Astrocyte (in vitro differentiated cells and primary cell): ENCODE measurements around the gene COA7. TPM values are rescaled to one million over a fixed set of nuclear protein-coding genes. Genes with fewer than 3 reads are reported as not detected.

Experiments used
- DNase-seq: peaks from one replicate; pipeline ENCODE4 v3.0.0-alpha.2; 2010; ENCODE audit warnings: low read depth
- FAIRE-seq: peaks from 2 replicates; lab custom pipeline; 2011; peaks lifted over from hg19 to GRCh38; lab: Jason Lieb, UNC
- H2AFZ ChIP-seq: 2 replicates; pipeline ENCODE4 v1.6.0; 2012; ENCODE audit warnings: low read depth, low read length, inconsistent platforms
- H3K27ac ChIP-seq: 2 replicates; pipeline ENCODE4 v1.5.1; 2011; ENCODE audit warnings: low read depth, low read length, inconsistent platforms
- H3K27me3 ChIP-seq: 2 replicates; pipeline ENCODE4 v1.6.0; 2011; ENCODE audit warnings: low read length, inconsistent platforms; ENCODE audit not compliant: insufficient read depth
- H3K36me3 ChIP-seq: 2 replicates; pipeline ENCODE4 v1.5.1; 2011; ENCODE audit warnings: low read length, inconsistent platforms; ENCODE audit not compliant: insufficient read depth
- H3K4me1 ChIP-seq: 2 replicates; pipeline ENCODE4 v1.5.1; 2011; ENCODE audit warnings: low read length, inconsistent platforms; ENCODE audit not compliant: insufficient read depth
- H3K4me2 ChIP-seq: 2 replicates; pipeline ENCODE4 v1.6.0; 2012; ENCODE audit warnings: low read length, inconsistent platforms
- H3K4me3 ChIP-seq: 2 replicates; pipeline ENCODE4 v1.5.1; 2011; ENCODE audit warnings: low read depth, mild to moderate bottlenecking, low read length, inconsistent platforms; ENCODE audit not compliant: insufficient read depth
- H3K79me2 ChIP-seq: 2 replicates; pipeline ENCODE4 v1.6.0; 2012; ENCODE audit warnings: mild to moderate bottlenecking, low read length, inconsistent platforms; ENCODE audit not compliant: insufficient read depth
- H3K9ac ChIP-seq: 2 replicates; pipeline ENCODE4 v1.6.0; 2012; ENCODE audit warnings: mild to moderate bottlenecking, low read length, inconsistent platforms
- H3K9me3 ChIP-seq: 2 replicates; pipeline ENCODE4 v1.5.1; 2012; ENCODE audit warnings: low read depth, mild to moderate bottlenecking, low read length, inconsistent platforms; ENCODE audit not compliant: insufficient read depth
- H4K20me1 ChIP-seq: 2 replicates; pipeline ENCODE4 v1.6.0; 2012; ENCODE audit warnings: low read length, inconsistent platforms; ENCODE audit not compliant: insufficient read depth
- H3K27ac Mint-ChIP-seq: one replicate; pipeline ENCODE4 v1.8.0; 2021; ENCODE audit warnings: mild to moderate bottlenecking, mixed read lengths; ENCODE audit not compliant: unreplicated experiment
- H3K27me3 Mint-ChIP-seq: one replicate; pipeline ENCODE4 v1.8.0; 2021; ENCODE audit warnings: low read depth, mixed read lengths; ENCODE audit not compliant: unreplicated experiment
- H3K36me3 Mint-ChIP-seq: one replicate; pipeline ENCODE4 v1.8.0; 2021; ENCODE audit warnings: low read depth, mixed read lengths; ENCODE audit not compliant: unreplicated experiment
- H3K4me1 Mint-ChIP-seq: one replicate; pipeline ENCODE4 v1.8.0; 2021; ENCODE audit warnings: low read depth, mixed read lengths; ENCODE audit not compliant: unreplicated experiment
- H3K4me3 Mint-ChIP-seq: one replicate; pipeline ENCODE4 v1.8.0; 2021; ENCODE audit warnings: mild to moderate bottlenecking, moderate library complexity, mixed read lengths; ENCODE audit not compliant: unreplicated experiment
- H3K9me3 Mint-ChIP-seq: one replicate; pipeline ENCODE4 v1.8.0; 2021; ENCODE audit warnings: mild to moderate bottlenecking, mixed read lengths; ENCODE audit not compliant: unreplicated experiment
- CTCF ChIP-seq: IDR thresholded peaks from 2 replicates; pipeline ENCODE4 v1.5.1; 2011; ENCODE audit warnings: low read depth, mild to moderate bottlenecking, inconsistent platforms, low read length, moderate library complexity; ENCODE audit not compliant: insufficient read depth
- EZH2 ChIP-seq: IDR thresholded peaks from 2 replicates; pipeline ENCODE4 v1.6.1; 2012; ENCODE audit warnings: mild to moderate bottlenecking, low read length, inconsistent platforms; ENCODE audit not compliant: insufficient read depth
- total RNA-seq: library from RNA; stranded (reverse); gene quantifications from 2 replicates; pipeline ENCODE4 v1.2.1, GENCODE V29; 2021

COA7 gene
- total RNA-seq, 1 donor from 2014 or later = 18.4 TPM

- H3K4me2 ChIP-seq = no peak overlapping the region
- Mint-ChIP-seq H3K27ac (peak overlapping the region; percentile 66), H3K4me1 (peaks cover 26% of the 10 kb centered on the region), H3K36me3 (no peaks in the 10 kb centered on the region), H3K27me3 (no peaks in the 10 kb centered on the region), H3K4me3 (no peak overlapping the region), H3K9me3 (no peaks in the 10 kb centered on the region)
- no peaks in the 10 kb centered on the region for H3K27me3 ChIP-seq
- DNase-seq = no peak
- no peak overlapping the region for H2AFZ ChIP-seq
- TF ChIP-seq EZH2 (no peak), CTCF (no peak)
- H3K4me3 ChIP-seq = no peak overlapping the region
- peaks cover 12% of the 10 kb centered on the region for H3K4me1 ChIP-seq
- H3K9ac ChIP-seq = no peak overlapping the region
- no peak overlapping the region for H3K27ac ChIP-seq
- no peaks in the 10 kb centered on the region for H3K9me3 ChIP-seq
- no peaks in the 10 kb centered on the region for H4K20me1 ChIP-seq
- no peak for FAIRE-seq
- no peaks in the 10 kb centered on the region for H3K36me3 ChIP-seq
- H3K79me2 ChIP-seq = no peaks in the 10 kb centered on the region
These were observed 24.6 kb downstream of the COA7 start for GRCh38 chr1:52673513-52673912.

- no peak for TF ChIP-seq EZH2
- TF ChIP-seq CTCF = no peak
- H3K27ac Mint-ChIP-seq = peak overlapping the region; percentile 48
- DNase-seq (no peak), FAIRE-seq (no peak)
- peaks cover 12% of the 10 kb centered on the region for H3K4me1 ChIP-seq
- no peak overlapping the region for H3K27ac ChIP-seq
- no peaks in the 10 kb centered on the region for H3K27me3 Mint-ChIP-seq
- no peak overlapping the region for H3K4me2 ChIP-seq
- H3K9me3 Mint-ChIP-seq = no peaks in the 10 kb centered on the region
- no peaks in the 10 kb centered on the region for H4K20me1 ChIP-seq
- no peak overlapping the region for H3K4me3 Mint-ChIP-seq
- peaks cover 28% of the 10 kb centered on the region for H3K4me1 Mint-ChIP-seq
- H3K9ac ChIP-seq = no peak overlapping the region
- H3K36me3 Mint-ChIP-seq = no peaks in the 10 kb centered on the region
- no peaks in the 10 kb centered on the region for H3K27me3 ChIP-seq
- no peaks in the 10 kb centered on the region for H3K9me3 ChIP-seq
- peak overlapping the region; percentile 45 for H2AFZ ChIP-seq
- H3K36me3 ChIP-seq = no peaks in the 10 kb centered on the region
- no peak overlapping the region for H3K4me3 ChIP-seq
- H3K79me2 ChIP-seq = no peaks in the 10 kb centered on the region
These were observed 25.2 kb downstream of the COA7 start for GRCh38 chr1:52672946-52673345.

- Mint-ChIP-seq H3K27me3 (no peaks in the 10 kb centered on the region), H3K4me3 (no peak overlapping the region), H3K27ac (peak overlapping the region; percentile 69), H3K36me3 (no peaks in the 10 kb centered on the region), H3K4me1 (peaks cover 31% of the 10 kb centered on the region), H3K9me3 (no peaks in the 10 kb centered on the region)
- no peak for TF ChIP-seq CTCF
- Histone ChIP-seq H2AFZ (no peak overlapping the region), H4K20me1 (no peaks in the 10 kb centered on the region), H3K4me2 (no peak overlapping the region), H3K27me3 (no peaks in the 10 kb centered on the region), H3K4me3 (no peak overlapping the region), H3K36me3 (no peaks in the 10 kb centered on the region), H3K79me2 (no peaks in the 10 kb centered on the region), H3K9ac (no peak overlapping the region), H3K4me1 (peaks cover 12% of the 10 kb centered on the region), H3K9me3 (no peaks in the 10 kb centered on the region), H3K27ac (no peak overlapping the region)
- DNase-seq = no peak
- no peak for FAIRE-seq
These were observed 27.5 kb downstream of the COA7 start for GRCh38 chr1:52670604-52671003.
